ENCODE results near the gene SMCO2.

DNA sequence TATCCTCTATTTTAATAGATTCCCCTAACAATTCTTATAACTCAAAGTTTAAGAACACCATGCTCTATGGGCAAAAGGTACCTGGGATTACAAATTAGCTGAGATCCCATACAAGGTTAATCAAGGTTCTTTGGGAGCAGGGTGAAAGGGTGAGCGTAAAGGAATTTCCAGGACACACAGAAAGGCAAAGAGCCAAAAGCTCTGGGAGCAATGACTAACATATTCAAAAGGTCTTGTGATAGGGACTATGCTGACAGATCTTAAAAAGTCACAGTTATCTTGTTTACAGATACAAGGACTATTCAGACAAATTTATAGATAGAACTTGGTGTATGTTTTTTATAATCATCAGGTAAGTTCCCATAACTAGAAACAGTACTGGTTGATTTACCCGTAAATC is 58.0 kb downstream of the SMCO2 start:
- TF ChIP-seq POLR2AphosphoS2 (IDR thresholded peaks at IDR 0.05; ENCODE audit: low read length): no peak
- no peak for TF ChIP-seq ZNF274 (IDR thresholded peaks at IDR 0.05; ENCODE audit: borderline replicate concordance, low read depth, low read length)
- TF ChIP-seq CTCF (IDR thresholded peaks at IDR 0.05 in 2 of 3, conservative IDR thresholded peaks at IDR 0.05 in 1 of 3; ENCODE audit: insufficient read depth in 2 of 3, low read depth in 1 of 3, low read length in 3 of 3): no peak
- TF ChIP-seq, protein P1, sequence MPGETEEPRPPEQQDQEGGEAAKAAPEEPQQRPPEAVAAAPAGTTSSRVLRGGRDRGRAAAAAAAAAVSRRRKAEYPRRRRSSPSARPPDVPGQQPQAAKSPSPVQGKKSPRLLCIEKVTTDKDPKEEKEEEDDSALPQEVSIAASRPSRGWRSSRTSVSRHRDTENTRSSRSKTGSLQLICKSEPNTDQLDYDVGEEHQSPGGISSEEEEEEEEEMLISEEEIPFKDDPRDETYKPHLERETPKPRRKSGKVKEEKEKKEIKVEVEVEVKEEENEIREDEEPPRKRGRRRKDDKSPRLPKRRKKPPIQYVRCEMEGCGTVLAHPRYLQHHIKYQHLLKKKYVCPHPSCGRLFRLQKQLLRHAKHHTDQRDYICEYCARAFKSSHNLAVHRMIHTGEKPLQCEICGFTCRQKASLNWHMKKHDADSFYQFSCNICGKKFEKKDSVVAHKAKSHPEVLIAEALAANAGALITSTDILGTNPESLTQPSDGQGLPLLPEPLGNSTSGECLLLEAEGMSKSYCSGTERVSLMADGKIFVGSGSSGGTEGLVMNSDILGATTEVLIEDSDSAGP (CRISPR knock-in tag; IDR thresholded peaks at IDR 0.05): no peak
- TF ChIP-seq NUFIP1 (IDR thresholded peaks at IDR 0.05; ENCODE audit: partially characterized antibody): no peak
- TF ChIP-seq E2F3 (CRISPR knock-in tag; IDR thresholded peaks at IDR 0.05): no peak
- TF ChIP-seq ZFP1 (CRISPR knock-in tag; IDR thresholded peaks at IDR 0.05): no peak
- TF ChIP-seq, protein P2, sequence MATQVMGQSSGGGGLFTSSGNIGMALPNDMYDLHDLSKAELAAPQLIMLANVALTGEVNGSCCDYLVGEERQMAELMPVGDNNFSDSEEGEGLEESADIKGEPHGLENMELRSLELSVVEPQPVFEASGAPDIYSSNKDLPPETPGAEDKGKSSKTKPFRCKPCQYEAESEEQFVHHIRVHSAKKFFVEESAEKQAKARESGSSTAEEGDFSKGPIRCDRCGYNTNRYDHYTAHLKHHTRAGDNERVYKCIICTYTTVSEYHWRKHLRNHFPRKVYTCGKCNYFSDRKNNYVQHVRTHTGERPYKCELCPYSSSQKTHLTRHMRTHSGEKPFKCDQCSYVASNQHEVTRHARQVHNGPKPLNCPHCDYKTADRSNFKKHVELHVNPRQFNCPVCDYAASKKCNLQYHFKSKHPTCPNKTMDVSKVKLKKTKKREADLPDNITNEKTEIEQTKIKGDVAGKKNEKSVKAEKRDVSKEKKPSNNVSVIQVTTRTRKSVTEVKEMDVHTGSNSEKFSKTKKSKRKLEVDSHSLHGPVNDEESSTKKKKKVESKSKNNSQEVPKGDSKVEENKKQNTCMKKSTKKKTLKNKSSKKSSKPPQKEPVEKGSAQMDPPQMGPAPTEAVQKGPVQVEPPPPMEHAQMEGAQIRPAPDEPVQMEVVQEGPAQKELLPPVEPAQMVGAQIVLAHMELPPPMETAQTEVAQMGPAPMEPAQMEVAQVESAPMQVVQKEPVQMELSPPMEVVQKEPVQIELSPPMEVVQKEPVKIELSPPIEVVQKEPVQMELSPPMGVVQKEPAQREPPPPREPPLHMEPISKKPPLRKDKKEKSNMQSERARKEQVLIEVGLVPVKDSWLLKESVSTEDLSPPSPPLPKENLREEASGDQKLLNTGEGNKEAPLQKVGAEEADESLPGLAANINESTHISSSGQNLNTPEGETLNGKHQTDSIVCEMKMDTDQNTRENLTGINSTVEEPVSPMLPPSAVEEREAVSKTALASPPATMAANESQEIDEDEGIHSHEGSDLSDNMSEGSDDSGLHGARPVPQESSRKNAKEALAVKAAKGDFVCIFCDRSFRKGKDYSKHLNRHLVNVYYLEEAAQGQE (IDR thresholded peaks at IDR 0.05; ENCODE audit: borderline replicate concordance): no peak
- TF ChIP-seq, protein P2 (CRISPR knock-in tag; IDR thresholded peaks at IDR 0.05; ENCODE audit: low read depth): no peak
- TF ChIP-seq CEBPB (tag; IDR thresholded peaks at IDR 0.05): no peak
- TF ChIP-seq, protein P3, sequence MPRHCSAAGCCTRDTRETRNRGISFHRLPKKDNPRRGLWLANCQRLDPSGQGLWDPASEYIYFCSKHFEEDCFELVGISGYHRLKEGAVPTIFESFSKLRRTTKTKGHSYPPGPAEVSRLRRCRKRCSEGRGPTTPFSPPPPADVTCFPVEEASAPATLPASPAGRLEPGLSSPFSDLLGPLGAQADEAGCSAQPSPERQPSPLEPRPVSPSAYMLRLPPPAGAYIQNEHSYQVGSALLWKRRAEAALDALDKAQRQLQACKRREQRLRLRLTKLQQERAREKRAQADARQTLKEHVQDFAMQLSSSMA (CRISPR knock-in tag; IDR thresholded peaks at IDR 0.05): no peak
- TF ChIP-seq POLR2AphosphoS5 (IDR thresholded peaks at IDR 0.05; ENCODE audit: control insufficient read depth, insufficient read depth, low read depth, low read length): no peak
- TF ChIP-seq RBFOX2 (IDR thresholded peaks at IDR 0.05; ENCODE audit: low read depth, low read length): no peak

Measured in K562 (cell line).